ENCODE measurements around the gene NCKAP5. TPM values are rescaled to one million over a fixed set of nuclear protein-coding genes. Genes with fewer than 3 reads are reported as not detected.
"Not testable (repeated sequence)": the region's sequence is repeated elsewhere in the genome, so short reads cannot be mapped to it uniquely, and the experiment has no call there.

The NCKAP5 gene
- total and polyA plus RNA-seq, 8 donors = 4.0 to 22.1 (median 14.4) TPM

GRCh38 chr2:133209325-133209724 lies 358.9 kb downstream of the NCKAP5 start:
- Histone ChIP-seq H3K9me3 (peaks cover 0 to 20% of the 10 kb centered on the region in 2 donors), H3K4me3 (no peak overlapping the region), H3K27me3 (no peaks in the 10 kb centered on the region), H3K4me1 (no peaks in the 10 kb centered on the region), H3K27ac (no peak overlapping the region), H3K36me3 (no peaks in the 10 kb centered on the region)
- ATAC-seq (no peak), DNase-seq (no peak)
- no peak for TF ChIP-seq CTCF (IDR thresholded peaks at IDR 0.05)
- intact Hi-C loops (cut with DNase I) = no loop called here

GRCh38 chr2:133206666-133207065 lies 361.6 kb downstream of the NCKAP5 start:
- H3K27me3 ChIP-seq; H3K36me3 ChIP-seq; ATAC-seq; H3K4me3 ChIP-seq; intact Hi-C loops (cut with DNase I); DNase-seq; H3K27ac ChIP-seq; H3K4me1 ChIP-seq: not testable (repeated sequence)
- H3K9me3 ChIP-seq = peaks cover 0 to 20% of the 10 kb centered on the region in 2 donors

GRCh38 chr2:133204421-133204820 lies 363.8 kb downstream of the NCKAP5 start:
- Histone ChIP-seq H3K27me3 (no peaks in the 10 kb centered on the region), H3K4me1 (no peaks in the 10 kb centered on the region), H3K9me3 (peaks cover 0 to 20% of the 10 kb centered on the region in 2 donors), H3K4me3 (no peak overlapping the region), H3K27ac (no peak overlapping the region), H3K36me3 (no peaks in the 10 kb centered on the region)
- intact Hi-C loops (cut with DNase I) = no loop called here
- no peak for TF ChIP-seq CTCF (IDR thresholded peaks at IDR 0.05)
- ATAC-seq (no peak), DNase-seq (no peak)

- H3K27ac ChIP-seq = peak overlapping the region; percentile 11 to 16
- DNase-seq (no peak), ATAC-seq (peak; percentile 57)
- H3K4me1 ChIP-seq = no peaks in the 10 kb centered on the region
- H3K27me3 ChIP-seq = no peaks in the 10 kb centered on the region
- no peaks in the 10 kb centered on the region for H3K36me3 ChIP-seq
- H3K9me3 ChIP-seq = peaks cover 0 to under 1% of the 10 kb centered on the region in 2 donors
- no peak overlapping the region for H3K4me3 ChIP-seq
- no peak for TF ChIP-seq CTCF (IDR thresholded peaks at IDR 0.05)
- intact Hi-C loops (cut with DNase I) = no loop called here
These were observed 367.4 kb downstream of the NCKAP5 start for GRCh38 chr2:133200684-133201421.

- no peak overlapping the region for H3K4me3 ChIP-seq
- no peaks in the 10 kb centered on the region for H3K27me3 ChIP-seq
- no peaks in the 10 kb centered on the region for H3K9me3 ChIP-seq
- H3K36me3 ChIP-seq = no peaks in the 10 kb centered on the region
- ATAC-seq (no peak), DNase-seq (no peak)
- intact Hi-C loops (cut with DNase I) = no loop called here
- TF ChIP-seq CTCF (IDR thresholded peaks at IDR 0.05) = no peak
- no peak overlapping the region for H3K27ac ChIP-seq
- no peaks in the 10 kb centered on the region for H3K4me1 ChIP-seq
These were observed 369.6 kb downstream of the NCKAP5 start for GRCh38 chr2:133198678-133199077.

GRCh38 chr2:133197156-133197555 lies 371.1 kb downstream of the NCKAP5 start:
- H3K27me3 ChIP-seq = no peaks in the 10 kb centered on the region
- no peaks in the 10 kb centered on the region for H3K36me3 ChIP-seq
- no peak overlapping the region for H3K4me3 ChIP-seq
- H3K4me1 ChIP-seq = no peaks in the 10 kb centered on the region
- TF ChIP-seq CTCF (IDR thresholded peaks at IDR 0.05) = no peak
- intact Hi-C loops (cut with DNase I) = no loop called here
- no peaks in the 10 kb centered on the region for H3K9me3 ChIP-seq
- DNase-seq (no peak), ATAC-seq (no peak)
- no peak overlapping the region for H3K27ac ChIP-seq
